ENCODE measurements around the gene MRPL4. TPM values are rescaled to one million over a fixed set of nuclear protein-coding genes. Genes with fewer than 3 reads are reported as not detected.

Gene MRPL4
- total RNA-seq, 1 experiment from 2014 or later = 146 TPM

DNA sequence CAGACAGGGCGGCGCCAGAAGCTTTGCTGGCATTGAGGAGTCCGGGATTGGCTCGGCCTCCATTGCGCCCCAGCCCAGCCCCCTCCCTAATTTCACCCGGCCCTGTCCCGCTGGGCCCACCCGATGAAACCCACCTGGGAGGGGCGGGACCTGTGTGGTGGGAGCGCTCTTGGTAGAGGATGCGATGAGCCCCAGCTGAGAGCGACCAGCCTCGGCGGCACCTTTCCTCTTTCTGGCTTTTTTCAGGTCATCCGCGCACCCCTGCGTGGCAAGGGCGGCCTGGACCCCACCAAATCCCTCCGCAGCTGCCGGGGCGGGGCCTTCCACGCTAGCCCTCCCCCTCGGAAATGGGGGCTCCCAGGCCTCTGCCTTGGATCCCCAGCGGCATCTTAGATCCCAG, 57.4 kb downstream of the MRPL4 start, which contains the start of gene ZGLP1:
Gene ZGLP1 (minus strand): TSS at position 393 of the 400 bp plus-strand sequence.
- Histone ChIP-seq H4K20me1 (ENCODE audit: insufficient read depth) (no peaks in the 10 kb centered on the region), H3K9me3 (ENCODE audit: control insufficient read depth in 1 of 2, insufficient read depth in 1 of 2, low read depth in 1 of 2, low read length in 2 of 2) (no peaks in the 10 kb centered on the region), H3K79me2 (ENCODE audit: insufficient read depth, low read length) (no peaks in the 10 kb centered on the region), H3K4me2 (ENCODE audit: low read length) (no peak within 1 kb of the TSS), H3K9ac (ENCODE audit: low read length) (no peak within 1 kb of the TSS), H3K36me3 (ENCODE audit: control insufficient read depth in 1 of 2, insufficient read depth in 2 of 2, low read length in 2 of 2) (no peaks in the 10 kb centered on the region), H2AFZ (ENCODE audit: low read depth, low read length, poor library complexity, severe bottlenecking) (no peak within 1 kb of the TSS), H3K27me3 (ENCODE audit: insufficient read depth, low read length) (no peaks in the 10 kb centered on the region), H3K4me3 (replicated peaks in 1 of 2; ENCODE audit: low read depth in 1 of 2, low read length in 2 of 2) (no peak within 1 kb of the TSS), H3K4me1 (ENCODE audit: control insufficient read depth in 1 of 2, insufficient read depth in 2 of 2, low read length in 2 of 2) (peaks cover 1 to 2% of the 10 kb centered on the region in 2 experiments; a peak in 3 of 4 replicates), H3K9me2 (ENCODE audit: insufficient read depth) (no peaks in the 10 kb centered on the region), H3K27ac (ENCODE audit: low read depth, low read length) (no peak within 1 kb of the TSS)
- POLR2A ChIA-PET = no interaction called here
- intact Hi-C loops (cut with micrococcal nuclease) = no loop called here
- TF ChIP-seq TCF7L2 (IDR thresholded peaks at IDR 0.05; ENCODE audit: borderline replicate concordance, extremely low read depth, insufficient read depth, insufficient read length) = no peak
- no peak for TF ChIP-seq POLR2A (IDR thresholded peaks at IDR 0.05; ENCODE audit: borderline replicate concordance, extremely low read depth, insufficient read depth, insufficient read length)
- TF ChIP-seq ZNF274 (IDR thresholded peaks at IDR 0.05; ENCODE audit: low read depth, low read length) = no peak
- no peak for TF ChIP-seq ELF1 (IDR thresholded peaks at IDR 0.05; ENCODE audit: borderline replicate concordance, low read depth)
- no peak for TF ChIP-seq ZFX (IDR thresholded peaks at IDR 0.05)
- no peak for TF ChIP-seq SIN3A (IDR thresholded peaks at IDR 0.05; ENCODE audit: low read depth)
- no peak for TF ChIP-seq EZH2 (IDR thresholded peaks at IDR 0.05)
- TF ChIP-seq, protein P1, sequence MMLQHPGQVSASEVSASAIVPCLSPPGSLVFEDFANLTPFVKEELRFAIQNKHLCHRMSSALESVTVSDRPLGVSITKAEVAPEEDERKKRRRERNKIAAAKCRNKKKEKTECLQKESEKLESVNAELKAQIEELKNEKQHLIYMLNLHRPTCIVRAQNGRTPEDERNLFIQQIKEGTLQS (IDR thresholded peaks at IDR 0.05) = no peak
- TF ChIP-seq JUND (IDR thresholded peaks at IDR 0.05) = no peak
- TF ChIP-seq, protein P2, sequence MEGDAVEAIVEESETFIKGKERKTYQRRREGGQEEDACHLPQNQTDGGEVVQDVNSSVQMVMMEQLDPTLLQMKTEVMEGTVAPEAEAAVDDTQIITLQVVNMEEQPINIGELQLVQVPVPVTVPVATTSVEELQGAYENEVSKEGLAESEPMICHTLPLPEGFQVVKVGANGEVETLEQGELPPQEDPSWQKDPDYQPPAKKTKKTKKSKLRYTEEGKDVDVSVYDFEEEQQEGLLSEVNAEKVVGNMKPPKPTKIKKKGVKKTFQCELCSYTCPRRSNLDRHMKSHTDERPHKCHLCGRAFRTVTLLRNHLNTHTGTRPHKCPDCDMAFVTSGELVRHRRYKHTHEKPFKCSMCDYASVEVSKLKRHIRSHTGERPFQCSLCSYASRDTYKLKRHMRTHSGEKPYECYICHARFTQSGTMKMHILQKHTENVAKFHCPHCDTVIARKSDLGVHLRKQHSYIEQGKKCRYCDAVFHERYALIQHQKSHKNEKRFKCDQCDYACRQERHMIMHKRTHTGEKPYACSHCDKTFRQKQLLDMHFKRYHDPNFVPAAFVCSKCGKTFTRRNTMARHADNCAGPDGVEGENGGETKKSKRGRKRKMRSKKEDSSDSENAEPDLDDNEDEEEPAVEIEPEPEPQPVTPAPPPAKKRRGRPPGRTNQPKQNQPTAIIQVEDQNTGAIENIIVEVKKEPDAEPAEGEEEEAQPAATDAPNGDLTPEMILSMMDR (IDR thresholded peaks at IDR 0.05 in 2 of 3, conservative IDR thresholded peaks at IDR 0.05 in 1 of 3; ENCODE audit: borderline replicate concordance in 1 of 3, insufficient read depth in 1 of 3, low read depth in 2 of 3, low read length in 2 of 3) = no peak
- TF ChIP-seq, protein P3, sequence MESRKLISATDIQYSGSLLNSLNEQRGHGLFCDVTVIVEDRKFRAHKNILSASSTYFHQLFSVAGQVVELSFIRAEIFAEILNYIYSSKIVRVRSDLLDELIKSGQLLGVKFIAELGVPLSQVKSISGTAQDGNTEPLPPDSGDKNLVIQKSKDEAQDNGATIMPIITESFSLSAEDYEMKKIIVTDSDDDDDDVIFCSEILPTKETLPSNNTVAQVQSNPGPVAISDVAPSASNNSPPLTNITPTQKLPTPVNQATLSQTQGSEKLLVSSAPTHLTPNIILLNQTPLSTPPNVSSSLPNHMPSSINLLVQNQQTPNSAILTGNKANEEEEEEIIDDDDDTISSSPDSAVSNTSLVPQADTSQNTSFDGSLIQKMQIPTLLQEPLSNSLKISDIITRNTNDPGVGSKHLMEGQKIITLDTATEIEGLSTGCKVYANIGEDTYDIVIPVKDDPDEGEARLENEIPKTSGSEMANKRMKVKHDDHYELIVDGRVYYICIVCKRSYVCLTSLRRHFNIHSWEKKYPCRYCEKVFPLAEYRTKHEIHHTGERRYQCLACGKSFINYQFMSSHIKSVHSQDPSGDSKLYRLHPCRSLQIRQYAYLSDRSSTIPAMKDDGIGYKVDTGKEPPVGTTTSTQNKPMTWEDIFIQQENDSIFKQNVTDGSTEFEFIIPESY (IDR thresholded peaks at IDR 0.05; ENCODE audit: extremely low read depth, insufficient replicate concordance, low read length) = no peak
- TF ChIP-seq RAD21 (IDR thresholded peaks at IDR 0.05; ENCODE audit: low read depth) = no peak
- no peak for TF ChIP-seq EZH2phosphoT487 (IDR thresholded peaks at IDR 0.05; ENCODE audit: borderline replicate concordance)
- TF ChIP-seq, protein P4, sequence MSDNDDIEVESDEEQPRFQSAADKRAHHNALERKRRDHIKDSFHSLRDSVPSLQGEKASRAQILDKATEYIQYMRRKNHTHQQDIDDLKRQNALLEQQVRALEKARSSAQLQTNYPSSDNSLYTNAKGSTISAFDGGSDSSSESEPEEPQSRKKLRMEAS (IDR thresholded peaks at IDR 0.05) = no peak
- TF ChIP-seq SP1 (IDR thresholded peaks at IDR 0.05; ENCODE audit: low read depth) = no peak
- DNase-seq (ENCODE audit: low read depth, low spot score) = no peak
- RAD21 ChIA-PET (ENCODE audit: low non-redundant PET in 1 of 2, low total read pairs in 2 of 2, uncharacterized antibody in 2 of 2, unreplicated experiment in 2 of 2) = no interaction called here
- no TSS peak for BruUV-seq (replicated peaks)
- CTCF ChIA-PET = no interaction called here
- no peak for ATAC-seq

Small RNAs within 50 kb of the gene (microRNA-seq; reads per million reads assigned to microRNA genes)
- not detected for gene MIR4322 (ENCODE audit: borderline number of aligned reads)

Other genes with a start within 250 kb of the MRPL4 start
- gene COL5A3, start 241.7 kb upstream of the MRPL4 start, total RNA-seq (2021; ENCODE audit: unreplicated experiment) = 0.15 TPM
- gene RDH8, start 238.7 kb upstream of the MRPL4 start, total RNA-seq (2021; ENCODE audit: unreplicated experiment) = not detected
- 18.5 TPM for gene SHFL, start 165.9 kb upstream of the MRPL4 start, total RNA-seq (2021; ENCODE audit: unreplicated experiment)
- gene ANGPTL6, start 149.5 kb upstream of the MRPL4 start, total RNA-seq (2021; ENCODE audit: unreplicated experiment) = not detected
- 101 TPM for gene PPAN, start 145.9 kb upstream of the MRPL4 start, total RNA-seq (2021; ENCODE audit: unreplicated experiment)
- 43.8 TPM for gene P2RY11, start 140.5 kb upstream of the MRPL4 start, total RNA-seq (2021; ENCODE audit: unreplicated experiment)
- 254 TPM for gene EIF3G, start 132.3 kb upstream of the MRPL4 start, total RNA-seq (2021; ENCODE audit: unreplicated experiment)
- 235 TPM for gene DNMT1, start 57.3 kb upstream of the MRPL4 start, total RNA-seq (2021; ENCODE audit: unreplicated experiment)
- gene S1PR2, start 20.9 kb upstream of the MRPL4 start, total RNA-seq (2021; ENCODE audit: unreplicated experiment) = 6.1 TPM
- gene ICAM1, start 18.9 kb downstream of the MRPL4 start, total RNA-seq (2021; ENCODE audit: unreplicated experiment) = 5.0 TPM
- gene ICAM4, start 34.7 kb downstream of the MRPL4 start, total RNA-seq (2021; ENCODE audit: unreplicated experiment) = not detected
- 53.9 TPM for gene ICAM5, start 37.7 kb downstream of the MRPL4 start, total RNA-seq (2021; ENCODE audit: unreplicated experiment)
- 5.0 TPM for gene ZGLP1, start 57.6 kb downstream of the MRPL4 start, total RNA-seq (2021; ENCODE audit: unreplicated experiment)
- 21.0 TPM for gene FDX2, start 63.8 kb downstream of the MRPL4 start, total RNA-seq (2021; ENCODE audit: unreplicated experiment)
- 71.0 TPM for gene RAVER1, start 81.3 kb downstream of the MRPL4 start, total RNA-seq (2021; ENCODE audit: unreplicated experiment)
- gene ICAM3, start 87.4 kb downstream of the MRPL4 start, total RNA-seq (2021; ENCODE audit: unreplicated experiment) = 8.3 TPM
- gene TYK2, start 128.4 kb downstream of the MRPL4 start, total RNA-seq (2021; ENCODE audit: unreplicated experiment) = 110 TPM
- gene CDC37, start 151.3 kb downstream of the MRPL4 start, total RNA-seq (2021; ENCODE audit: unreplicated experiment) = 260 TPM
- gene PDE4A, start 168.3 kb downstream of the MRPL4 start, total RNA-seq (2021; ENCODE audit: unreplicated experiment) = 33.7 TPM